Suppressor macrophage (primary cell): ENCODE results near the gene MTA1.

Experiments
- DNase-seq, 4 experiments: peaks; one replicate each; pipeline ENCODE4 v3.0.0-alpha.2; 2020 to 2022

Gene MTA1

DNA sequence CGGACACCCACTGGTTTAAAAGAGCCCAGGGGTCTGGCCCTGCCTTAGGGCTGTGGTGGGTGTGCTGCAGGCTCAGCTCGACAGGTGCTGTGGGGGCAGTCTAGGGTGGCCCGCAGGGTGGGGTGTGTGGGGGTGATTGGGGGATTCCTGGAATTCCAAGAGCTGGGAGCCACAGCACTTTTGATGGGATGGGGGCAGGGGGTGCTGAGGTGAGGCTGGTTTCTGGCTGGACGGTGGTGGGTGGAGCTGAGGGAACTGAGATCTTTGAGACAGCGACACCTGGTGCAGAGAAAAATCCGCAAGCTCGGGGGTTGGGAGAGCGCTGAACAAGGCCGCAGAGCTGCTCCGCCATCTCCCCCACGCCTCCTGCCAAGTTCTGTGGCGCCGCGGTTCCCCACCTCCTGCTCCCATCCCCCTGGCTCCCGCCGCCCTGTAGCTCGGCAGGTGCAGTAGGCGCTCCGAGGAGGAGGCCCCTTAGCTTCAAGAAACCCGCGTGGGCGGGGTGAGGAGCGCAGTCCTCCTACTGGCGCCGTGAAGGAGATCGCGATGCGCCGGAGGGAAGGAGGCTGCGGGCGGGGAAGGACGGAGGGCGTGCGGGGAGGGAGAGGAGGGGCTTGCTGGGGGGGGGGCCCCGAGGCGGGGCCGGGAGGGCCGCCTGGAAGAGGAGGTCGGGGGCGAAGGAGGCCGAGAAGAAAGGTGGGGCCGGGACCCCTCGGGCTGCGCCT is 70.1 kb downstream of the MTA1 start:
- DNase-seq: peak; percentile 70 to 85 (median 80)

DNA sequence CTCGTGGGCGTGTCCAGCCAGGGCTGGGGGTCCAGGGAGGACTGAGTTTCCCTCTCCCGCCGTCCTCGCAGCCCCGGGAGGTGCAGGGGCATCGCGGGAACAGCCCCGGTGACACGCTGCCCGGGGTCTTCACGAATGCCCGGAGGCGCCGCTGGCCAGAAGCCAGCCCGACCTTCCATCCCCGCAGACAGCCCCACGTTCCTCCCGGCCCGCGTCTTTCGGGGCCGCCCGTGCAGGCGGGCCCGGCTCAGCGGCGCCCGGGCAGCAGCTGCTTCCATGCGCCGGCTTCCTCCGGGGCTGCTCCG is 70.6 kb downstream of the MTA1 start:
- DNase-seq: no peak

DNA sequence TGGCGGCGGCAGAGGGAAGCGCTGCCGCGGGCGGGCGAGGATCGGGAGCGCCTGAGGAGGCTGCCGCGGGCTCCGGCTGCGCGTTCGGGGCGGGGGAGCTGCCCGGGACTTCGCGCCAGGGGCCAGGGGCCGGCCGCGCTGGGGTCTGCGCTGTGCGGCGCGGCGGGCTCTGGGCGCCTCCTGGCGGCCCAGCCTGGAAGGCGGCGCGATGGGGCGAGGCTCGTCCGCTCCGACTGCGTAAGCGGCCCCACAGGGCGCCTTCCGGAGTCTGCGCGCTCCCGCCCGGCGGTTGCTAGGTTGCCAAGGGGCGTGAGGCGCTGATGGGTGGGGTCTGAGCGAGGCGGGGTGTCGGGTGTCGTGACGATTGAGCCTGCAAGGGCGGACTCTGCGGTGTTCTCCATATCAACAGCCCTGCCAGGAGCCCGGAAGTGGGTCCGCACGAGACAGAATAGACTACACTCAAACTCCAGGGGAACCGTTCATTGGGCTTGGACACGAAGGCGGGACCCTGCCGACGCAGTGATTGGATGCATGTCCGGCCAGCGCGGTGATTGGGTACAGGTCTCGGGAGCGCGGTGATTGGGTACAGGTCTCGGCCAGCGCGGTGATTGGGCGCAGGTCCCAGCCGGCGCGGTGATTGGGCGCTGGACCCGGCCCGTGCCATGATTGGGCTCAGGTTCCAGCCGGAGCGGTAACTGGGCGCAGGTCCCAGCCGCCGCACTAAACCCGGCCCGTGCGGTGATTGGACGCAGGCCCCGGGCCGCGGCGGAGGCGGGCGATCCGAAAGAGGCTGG is 71.1 kb downstream of the MTA1 start, which contains the start of gene TEDC1:
TSS of gene TEDC1 (plus strand) at position 675 of the 794 bp plus-strand sequence. CDS start 130 bp downstream, outside the sequence.
- DNase-seq: peak; percentile 99 to 100 (median 100)

DNA sequence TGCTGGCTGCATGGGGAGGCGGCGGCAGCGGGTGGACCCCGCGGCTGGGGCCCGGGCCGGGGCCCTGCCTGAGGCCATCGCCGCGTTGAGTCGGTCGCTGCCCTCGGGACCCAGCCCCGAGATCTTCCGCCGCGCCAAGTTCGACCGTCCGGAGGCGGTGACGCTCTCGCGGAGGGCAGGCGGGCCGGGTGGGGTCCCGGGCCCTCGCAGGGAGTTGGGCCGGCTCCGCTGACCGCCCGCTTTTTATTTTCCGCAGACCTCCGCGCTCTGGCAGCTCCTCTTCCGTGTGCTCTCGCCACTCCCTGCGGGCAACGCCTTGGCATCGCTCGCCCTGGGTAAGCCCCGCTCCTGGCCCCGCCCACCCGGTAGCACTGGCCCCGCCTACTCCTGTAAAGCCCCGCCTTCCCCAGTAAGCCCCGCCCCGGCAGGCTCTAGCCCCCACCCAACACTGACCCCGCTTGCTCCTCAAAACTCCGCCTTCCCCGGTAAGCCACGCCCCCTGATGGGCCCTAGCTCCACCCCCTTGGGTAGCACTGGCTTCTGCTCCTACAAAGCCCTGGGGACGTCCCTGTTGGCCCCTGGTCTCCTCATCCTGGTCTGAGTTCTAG is 71.8 kb downstream of the MTA1 start:
- peak; percentile 81 to 89 (median 86) for DNase-seq

DNA sequence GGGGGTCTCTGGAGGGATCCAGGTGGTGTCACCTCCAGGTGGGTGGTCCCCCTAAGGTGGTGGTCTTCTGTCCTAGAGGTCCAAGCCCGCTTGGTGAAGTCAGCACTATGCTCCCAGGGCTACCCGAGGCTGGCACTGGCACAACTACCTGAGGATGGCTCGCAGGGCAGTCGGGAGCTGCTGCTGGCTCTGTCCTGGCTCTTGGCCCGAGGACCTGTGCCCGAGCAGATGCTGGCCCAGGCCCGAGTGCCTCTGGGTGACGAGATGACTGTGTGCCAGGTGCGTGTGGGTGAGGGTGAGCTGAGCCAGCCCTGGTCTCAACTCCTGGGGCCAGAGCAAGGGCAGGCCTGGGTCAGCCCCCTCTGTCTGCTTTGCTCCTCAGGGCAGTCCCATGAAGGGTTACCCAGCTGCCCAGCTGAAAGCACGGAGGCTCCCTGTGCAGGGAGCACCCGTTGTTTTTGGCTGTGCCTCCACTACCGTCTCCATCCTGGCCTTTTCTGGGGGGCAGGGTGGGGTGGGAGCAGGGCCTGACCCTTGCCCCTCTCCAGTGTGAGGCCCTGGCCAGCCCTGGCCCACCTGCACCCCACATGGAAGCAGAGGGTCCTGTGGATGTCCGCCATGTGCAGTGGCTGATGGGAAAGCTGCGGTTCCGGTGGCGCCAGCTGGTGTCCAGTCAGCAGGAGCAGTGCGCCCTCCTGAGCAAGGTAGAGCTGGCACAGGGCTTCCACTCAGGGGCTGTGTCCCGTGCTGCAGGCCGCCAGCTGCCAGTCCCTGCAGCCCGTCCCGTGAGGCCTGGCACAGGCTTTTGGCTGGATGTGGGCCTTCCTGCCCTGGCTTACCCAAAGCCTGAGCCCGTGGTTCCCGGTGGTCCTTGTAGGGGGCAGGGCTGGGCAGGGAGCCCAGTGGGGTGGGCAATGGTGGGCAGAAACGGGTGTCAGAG is 72.7 kb downstream of the MTA1 start:
- DNase-seq: peak in 1 of 4 experiments; percentile 1

DNA sequence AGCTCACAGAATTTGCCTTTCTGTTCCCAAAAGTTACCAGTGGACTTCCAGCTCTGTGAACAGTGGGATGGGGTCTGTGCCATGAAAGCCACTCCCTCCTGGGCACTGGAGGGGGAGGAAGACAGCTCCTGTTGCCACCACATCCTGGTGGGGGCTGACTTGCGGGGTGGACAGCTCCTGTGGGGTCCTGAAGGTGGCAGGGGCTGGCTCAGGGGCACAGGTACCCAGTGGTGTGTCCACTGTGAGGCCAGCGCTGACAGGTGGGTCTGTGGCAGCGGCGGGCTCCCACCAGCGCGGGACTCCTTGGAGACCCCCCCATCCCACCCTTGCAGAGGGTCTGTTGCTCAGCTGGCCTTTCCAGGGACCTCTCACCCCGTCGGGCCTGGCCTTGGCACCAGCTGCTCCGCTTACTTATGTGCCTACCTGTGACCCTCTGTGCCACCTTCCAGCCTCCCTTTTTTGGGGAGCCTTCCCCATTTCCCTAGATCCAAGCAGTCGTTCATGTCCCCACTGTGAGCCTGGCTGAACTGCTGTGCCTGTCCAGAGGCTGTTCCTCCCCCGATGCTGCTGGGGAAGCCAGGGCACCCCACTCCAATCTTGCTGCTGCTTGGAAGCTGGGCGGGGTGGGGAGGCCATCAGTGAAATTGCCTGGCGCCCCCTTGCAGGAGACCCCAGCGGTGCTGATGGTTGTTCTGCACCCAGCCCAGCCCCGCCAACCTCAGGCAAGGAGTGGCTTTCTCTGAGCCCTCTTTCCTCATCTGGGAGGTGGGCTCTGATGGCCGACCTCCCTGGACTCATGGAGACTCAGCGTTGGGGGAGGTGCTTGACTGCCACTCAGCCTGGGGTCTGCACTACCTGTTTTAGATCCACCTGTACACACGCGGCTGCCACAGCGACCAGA is 73.6 kb downstream of the MTA1 start:
- no peak for DNase-seq

DNA sequence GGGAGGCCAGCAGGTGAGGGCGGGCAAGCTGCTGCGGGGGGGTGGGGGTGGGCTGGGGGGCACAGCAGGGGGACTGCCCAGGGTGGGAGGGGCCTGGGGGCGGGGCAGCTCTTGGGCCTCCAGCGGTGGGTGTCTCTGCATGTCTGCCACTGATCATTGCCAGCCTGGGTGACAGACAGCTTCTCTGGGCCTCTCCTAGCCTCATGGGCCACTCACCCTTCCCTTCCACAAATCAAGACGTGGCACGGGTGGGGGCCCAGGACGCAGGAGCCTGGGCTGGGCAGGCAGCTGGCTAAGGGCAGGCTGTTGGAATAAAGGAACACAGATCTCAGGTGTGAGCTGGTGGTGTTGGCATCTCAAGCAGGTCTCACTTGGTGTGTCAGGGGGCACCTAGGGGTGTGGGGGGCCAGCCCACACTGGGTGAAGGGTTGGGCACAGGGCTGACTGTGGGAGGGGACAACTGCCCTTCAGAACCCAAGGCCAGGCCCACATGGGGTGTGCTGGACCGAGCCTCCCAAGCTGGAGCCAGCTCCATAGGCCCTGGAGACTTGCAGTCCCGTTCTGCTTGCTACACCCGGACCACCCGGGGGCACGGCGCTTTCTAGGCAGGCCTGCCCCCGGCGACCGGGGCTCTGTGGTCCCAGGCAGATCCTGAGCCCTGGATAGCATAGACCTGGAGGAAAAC is 74.4 kb downstream of the MTA1 start:
- no peak for DNase-seq

DNA sequence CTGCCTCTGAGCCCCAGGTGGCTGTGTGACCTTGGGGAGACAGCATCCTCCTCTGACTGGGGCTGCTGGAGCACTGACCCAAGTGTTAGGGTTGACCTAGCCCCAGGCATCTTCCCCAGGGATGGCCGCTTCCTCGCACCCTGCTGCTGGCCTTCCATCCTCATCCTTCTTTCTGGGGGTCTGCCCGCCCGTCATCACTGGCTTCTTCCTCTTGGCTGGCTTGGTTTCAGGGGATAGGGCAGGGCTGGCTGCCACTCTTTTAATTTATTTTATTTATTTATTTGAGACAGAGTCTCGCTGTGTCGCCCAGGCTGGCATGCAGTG is 74.9 kb downstream of the MTA1 start:
- DNase-seq: no peak

DNA sequence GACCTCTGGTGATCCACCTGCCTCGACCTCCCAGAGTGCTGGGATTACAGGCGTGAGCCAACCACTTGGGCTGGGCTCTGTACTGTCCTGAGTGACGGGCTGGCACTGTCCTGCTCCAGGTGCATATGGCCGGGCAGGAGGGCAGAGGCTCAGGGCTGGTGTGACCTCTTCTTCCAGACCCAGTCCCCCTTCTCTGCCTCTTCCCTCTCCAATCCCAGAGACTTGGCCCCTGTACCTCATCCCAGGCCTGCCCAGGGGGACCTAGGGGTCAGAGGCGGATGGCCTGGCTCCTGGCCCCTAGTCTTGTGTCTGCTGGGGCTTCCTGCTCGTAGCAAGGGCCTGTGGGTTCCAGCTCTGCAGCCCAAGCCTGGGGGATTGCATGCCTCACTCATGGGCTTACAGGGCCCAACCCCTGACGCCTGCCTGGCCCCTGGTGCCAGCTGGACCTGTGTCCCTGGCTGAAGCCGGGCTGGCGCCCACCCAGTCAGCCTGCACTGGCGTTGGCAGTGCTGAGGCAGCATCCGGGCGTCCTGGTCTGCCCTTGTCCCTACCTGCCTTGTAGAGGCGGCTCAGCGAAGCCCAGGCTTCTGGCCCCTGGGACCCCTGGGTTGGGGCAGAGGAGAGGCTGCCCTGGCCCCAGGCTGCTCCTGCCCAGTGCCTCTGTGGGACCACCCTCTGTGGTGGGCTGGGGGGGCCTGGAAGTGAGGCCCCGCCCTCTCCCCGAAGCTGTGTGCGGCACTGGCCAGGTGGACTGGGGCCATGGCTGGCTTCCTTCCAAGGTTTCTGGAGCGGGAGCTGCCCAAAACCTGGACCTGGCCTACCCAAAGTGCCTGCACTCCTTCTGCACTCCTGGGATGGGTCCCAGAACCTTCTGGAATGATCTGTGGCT is 75.7 kb downstream of the MTA1 start:
- DNase-seq: no peak

DNA sequence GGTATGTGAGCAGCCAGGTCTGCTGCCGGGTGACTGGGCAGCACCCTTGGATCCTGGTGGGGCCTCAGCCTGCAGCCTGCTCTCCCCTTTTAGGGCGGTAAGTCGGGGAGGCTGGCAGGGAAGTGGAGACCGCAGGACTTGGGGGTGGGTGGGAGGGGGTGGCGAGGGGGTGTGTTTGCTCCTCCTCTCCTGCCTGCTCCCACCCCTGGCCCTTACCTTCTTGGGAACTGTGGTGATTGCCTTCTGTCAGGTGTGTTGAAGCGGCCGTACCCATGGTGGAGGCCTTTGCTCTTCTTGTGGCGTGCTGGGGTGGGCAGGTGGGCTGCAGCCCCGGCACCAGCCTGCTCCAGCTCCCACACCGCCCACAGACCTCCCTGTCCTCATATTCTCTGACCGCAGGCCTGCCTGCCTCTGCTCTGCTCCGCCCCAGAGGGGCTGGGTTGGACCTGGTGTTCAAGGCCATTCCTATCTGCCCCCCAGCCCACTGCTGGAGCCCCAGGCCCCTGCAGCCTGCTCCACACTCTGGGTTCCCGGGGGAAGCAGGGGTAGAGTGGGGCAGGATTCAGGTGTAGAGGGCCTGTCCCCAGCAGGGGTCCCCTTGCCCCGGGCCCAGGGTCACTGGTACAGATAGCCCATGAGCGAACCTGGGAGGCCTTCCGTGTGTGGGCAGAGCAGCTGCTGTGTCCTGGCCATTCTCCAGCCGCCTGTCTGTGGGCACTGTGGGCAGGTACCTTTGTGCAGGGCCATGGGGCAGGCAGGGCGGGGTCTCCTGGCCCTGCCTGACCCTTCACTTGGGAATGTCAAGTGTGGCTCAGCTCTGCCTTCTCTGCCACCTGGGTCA is 76.6 kb downstream of the MTA1 start:
- no peak for DNase-seq

DNA sequence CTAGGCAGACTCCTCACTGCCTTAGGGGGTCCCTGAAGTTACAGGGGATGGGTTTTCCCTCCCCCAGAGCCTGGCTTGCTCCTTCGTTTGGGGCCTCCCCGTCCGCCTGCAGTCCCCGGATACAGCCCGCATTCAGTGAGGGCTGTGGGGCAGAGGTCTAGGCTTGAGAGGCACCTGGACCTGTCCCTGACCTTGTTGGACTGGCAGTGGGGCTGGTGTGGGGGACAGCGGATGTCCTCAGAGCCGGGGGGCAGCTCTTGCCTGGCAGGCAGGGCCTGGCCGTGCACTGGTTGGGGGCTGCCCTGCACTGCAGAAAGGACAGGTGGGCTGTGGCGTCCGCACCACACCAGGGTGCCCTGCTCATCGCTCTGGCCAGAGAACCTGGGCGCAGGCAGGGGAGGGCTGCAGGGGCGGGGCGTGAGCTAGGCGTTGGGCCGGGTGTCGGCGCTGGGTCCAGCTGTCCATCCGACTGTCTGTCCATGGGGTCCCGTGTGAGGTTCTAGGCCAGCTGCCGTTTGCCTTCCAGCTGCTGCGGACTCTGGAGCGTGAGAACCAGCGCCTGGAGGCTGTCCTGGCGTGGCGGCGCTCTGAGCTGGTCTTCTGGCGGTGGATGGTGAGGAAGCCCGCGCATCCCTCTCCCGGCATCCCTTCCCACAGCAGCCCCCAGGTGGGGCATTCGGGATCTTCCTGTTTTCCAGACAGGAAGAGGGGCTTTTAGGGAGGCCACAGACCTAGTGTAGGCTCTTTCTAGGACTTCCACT is 77.4 kb downstream of the MTA1 start:
- no peak for DNase-seq

DNA sequence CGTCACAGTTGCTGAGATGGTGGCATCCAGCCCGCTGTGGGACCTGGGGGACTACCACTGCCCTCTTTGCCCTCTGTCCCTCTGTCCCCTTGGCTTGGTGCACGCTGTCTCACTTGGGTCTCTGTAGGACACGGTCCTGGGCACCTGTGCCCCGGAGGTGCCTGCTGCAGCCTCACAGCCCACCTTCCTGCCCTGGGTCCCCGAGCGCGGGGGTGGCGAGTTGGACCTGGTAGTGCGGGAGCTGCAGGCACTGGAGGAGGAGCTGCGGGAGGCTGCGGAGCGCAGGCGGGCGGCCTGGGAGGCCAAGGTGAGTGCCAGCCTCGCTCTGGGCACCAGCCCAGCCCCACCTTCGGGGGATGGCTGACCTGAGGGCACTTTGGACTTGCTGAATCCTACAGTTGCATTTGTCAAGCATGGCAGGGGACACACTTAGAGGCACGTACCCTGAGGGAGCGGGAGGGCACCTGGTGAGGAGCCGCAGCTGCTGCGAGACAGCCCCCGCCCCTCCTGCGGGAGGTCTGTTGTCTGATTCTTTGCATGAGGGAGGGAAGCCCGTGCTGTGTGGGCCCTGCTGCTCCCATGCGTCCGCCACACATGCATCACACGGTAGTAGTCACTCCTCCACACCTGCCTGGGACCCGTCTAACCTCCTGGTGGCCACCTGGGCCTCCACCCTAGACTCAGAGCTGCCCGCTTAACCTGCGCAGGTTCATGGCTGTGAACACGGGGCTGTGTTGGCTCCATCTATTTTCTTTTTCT is 78.2 kb downstream of the MTA1 start:
- DNase-seq: no peak

DNA sequence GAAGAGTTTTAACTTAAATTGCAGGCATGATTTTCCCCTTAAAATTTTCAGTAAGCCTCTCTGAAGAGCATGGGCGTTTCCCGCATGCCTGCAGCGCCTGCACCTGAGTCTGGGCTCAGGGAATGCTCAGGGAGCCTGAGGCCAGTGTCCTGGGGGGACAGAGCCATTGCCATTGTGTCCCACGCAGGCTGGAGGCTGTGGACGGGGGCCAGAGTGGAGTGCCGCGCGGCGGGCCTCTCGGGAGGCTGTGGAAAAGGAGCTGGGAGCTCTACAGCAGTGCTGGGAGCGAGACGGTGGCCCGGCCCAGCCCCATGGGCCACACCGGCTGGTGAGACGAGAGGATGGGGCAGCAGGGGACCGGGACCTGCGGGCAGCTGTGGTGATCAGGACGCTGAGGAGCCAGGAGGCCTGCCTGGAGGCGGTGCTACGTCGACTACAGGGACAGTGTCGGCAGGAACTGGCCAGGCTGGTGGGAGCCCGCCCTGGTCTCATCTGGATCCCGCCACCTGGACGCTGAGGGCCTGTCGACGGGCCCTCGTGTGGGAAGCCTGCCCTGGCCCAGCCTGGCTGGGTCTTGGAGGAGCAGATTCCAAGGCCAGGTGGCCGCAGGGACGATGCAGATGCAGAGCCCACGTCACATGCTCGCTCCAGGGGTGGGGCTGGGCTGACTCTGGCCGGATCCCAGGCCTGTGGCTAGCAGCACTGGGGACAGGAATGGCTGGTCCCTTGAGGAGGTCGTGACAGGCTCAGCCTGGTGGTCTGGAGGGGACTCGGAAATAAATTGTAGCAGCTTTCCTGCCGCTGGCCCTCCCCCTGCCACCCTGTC is 79.0 kb downstream of the MTA1 start:
- no peak for DNase-seq

DNA sequence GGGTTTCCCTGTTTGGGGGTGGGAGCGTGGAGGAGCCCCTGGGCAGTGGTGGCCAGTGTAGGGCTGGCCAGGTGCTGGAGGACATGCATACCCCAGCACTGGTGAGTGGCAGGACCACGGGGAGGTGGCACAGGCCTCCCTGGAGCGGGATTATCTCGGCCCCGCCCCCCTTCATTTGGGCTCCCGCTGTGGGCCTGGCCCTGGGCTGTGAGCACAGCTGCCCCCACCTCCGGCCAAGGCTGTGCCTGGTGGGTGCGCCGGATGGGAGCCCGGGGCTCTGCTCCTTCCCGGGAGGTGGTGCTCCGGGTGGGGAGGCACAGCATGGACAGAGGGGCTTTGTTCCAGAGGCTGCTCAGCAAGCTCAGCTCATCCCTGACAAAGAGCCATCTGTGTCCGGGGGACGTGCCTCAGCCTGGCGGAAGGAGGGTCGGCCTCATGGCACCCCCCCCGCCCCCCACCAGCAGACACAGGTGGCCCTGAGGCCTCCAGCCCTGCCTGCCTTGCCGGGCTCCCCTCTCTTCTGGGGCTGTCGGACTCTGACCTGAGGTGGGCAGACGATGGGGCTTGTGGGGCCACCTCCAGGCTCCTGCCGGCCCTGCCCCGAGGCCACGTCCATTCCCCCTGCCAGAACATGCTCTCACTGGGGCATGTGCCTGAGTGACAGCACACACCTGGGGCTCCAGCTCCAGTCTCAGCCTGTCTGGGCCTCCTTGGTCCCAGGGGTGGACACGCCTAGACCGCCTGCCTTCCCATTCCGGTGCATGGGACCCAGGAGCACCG is 79.8 kb downstream of the MTA1 start:
- DNase-seq: no peak

DNA sequence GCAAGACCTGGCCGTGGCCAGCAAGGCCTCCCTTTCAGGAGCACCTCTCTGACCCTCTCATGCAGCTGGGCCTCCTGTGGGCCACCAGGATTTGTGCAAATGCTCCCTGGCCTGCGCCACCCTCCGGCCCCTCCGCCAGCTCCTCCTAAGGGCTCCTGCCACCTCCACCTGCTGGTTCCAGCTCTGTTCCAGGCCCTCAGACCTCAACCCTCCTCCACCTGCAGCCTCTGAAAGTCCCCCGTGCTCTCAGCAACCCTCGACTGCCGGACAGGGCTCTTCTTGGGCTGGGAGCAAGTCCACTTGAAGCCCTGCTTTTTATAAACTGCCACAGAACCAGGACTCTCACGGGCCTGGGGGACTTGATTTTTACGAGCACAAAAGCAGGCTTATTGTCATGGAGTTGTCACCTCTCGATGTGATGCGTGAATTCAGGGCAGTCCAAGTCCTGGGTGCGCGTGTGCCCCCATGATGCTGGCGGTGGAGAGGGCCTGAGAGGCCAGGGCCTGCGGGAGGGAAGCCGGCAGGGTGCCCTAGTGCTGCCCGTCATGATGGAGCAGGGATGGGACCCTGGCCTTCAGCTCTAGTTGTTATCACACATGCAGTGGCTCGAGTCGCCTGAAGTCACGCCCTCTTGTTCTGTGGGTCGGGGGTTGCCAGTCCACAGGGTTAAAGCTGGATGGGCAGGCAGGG is 80.6 kb downstream of the MTA1 start:
- DNase-seq: no peak
